ENCODE results near the gene FRYL. TPM values are rescaled to one million over a fixed set of nuclear protein-coding genes. Genes with fewer than 3 reads are reported as not detected.

FRYL gene
- total and polyA plus RNA-seq, 2 experiments from 2014 or later, result 15.7 to 82.3 TPM

- Histone ChIP-seq H3K79me2 (peaks cover 32% of the 10 kb centered on the region), H3K27me3 (no peaks in the 10 kb centered on the region), H4K20me1 (ENCODE audit: insufficient read depth, poor library complexity, severe bottlenecking) (no peaks in the 10 kb centered on the region), H3K27ac (no peak overlapping the region), H3K4me1 (ENCODE audit: insufficient read depth) (no peaks in the 10 kb centered on the region), H3K36me3 (replicated peaks; ENCODE audit: insufficient read depth, low read depth) (no peaks in the 10 kb centered on the region), H2AFZ (no peak overlapping the region), H3K4me2 (no peak overlapping the region), H3K9me3 (ENCODE audit: low read depth) (no peaks in the 10 kb centered on the region), H3K9me2 (replicated peaks; ENCODE audit: insufficient read depth) (no peaks in the 10 kb centered on the region), H3K4me3 (no peak overlapping the region)
- WGBS (ENCODE audit: low lambda C conversion rate, missing lambda C conversion rate), result 100% methylated on average over 1 of the region's 1 CpG
- TF ChIP-seq, protein P1, sequence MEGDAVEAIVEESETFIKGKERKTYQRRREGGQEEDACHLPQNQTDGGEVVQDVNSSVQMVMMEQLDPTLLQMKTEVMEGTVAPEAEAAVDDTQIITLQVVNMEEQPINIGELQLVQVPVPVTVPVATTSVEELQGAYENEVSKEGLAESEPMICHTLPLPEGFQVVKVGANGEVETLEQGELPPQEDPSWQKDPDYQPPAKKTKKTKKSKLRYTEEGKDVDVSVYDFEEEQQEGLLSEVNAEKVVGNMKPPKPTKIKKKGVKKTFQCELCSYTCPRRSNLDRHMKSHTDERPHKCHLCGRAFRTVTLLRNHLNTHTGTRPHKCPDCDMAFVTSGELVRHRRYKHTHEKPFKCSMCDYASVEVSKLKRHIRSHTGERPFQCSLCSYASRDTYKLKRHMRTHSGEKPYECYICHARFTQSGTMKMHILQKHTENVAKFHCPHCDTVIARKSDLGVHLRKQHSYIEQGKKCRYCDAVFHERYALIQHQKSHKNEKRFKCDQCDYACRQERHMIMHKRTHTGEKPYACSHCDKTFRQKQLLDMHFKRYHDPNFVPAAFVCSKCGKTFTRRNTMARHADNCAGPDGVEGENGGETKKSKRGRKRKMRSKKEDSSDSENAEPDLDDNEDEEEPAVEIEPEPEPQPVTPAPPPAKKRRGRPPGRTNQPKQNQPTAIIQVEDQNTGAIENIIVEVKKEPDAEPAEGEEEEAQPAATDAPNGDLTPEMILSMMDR (IDR thresholded peaks at IDR 0.05; ENCODE audit: poor library complexity), result no peak
- TF ChIP-seq EZH2 (IDR thresholded peaks at IDR 0.05; ENCODE audit: borderline replicate concordance), result no peak
- no peak for TF ChIP-seq EZH2phosphoT487 (IDR thresholded peaks at IDR 0.05; ENCODE audit: low read depth, severe bottlenecking, unreplicated experiment)
- DNase-seq (ENCODE audit: low spot score), result no peak
Measured at GRCh38 chr4:48633657-48634056, 146.4 kb downstream of the FRYL start.

GRCh38 chr4:48629458-48629857 is 150.6 kb downstream of the FRYL start:
- no peaks in the 10 kb centered on the region for H3K36me3 ChIP-seq (replicated peaks; ENCODE audit: insufficient read depth, low read depth)
- no peaks in the 10 kb centered on the region for H3K9me2 ChIP-seq (replicated peaks; ENCODE audit: insufficient read depth)
- H3K4me2 ChIP-seq, result no peak overlapping the region
- TF ChIP-seq, protein P1 (IDR thresholded peaks at IDR 0.05; ENCODE audit: poor library complexity), result no peak
- TF ChIP-seq EZH2 (IDR thresholded peaks at IDR 0.05; ENCODE audit: borderline replicate concordance), result no peak
- no peak for TF ChIP-seq EZH2phosphoT487 (IDR thresholded peaks at IDR 0.05; ENCODE audit: low read depth, severe bottlenecking, unreplicated experiment)
- WGBS (ENCODE audit: low lambda C conversion rate, missing lambda C conversion rate), result 95% methylated on average over 2 of the region's 2 CpGs
- H2AFZ ChIP-seq, result no peak overlapping the region
- no peaks in the 10 kb centered on the region for H3K9me3 ChIP-seq (ENCODE audit: low read depth)
- H3K27ac ChIP-seq, result no peak overlapping the region
- no peaks in the 10 kb centered on the region for H3K4me1 ChIP-seq (ENCODE audit: insufficient read depth)
- H3K27me3 ChIP-seq, result no peaks in the 10 kb centered on the region
- DNase-seq (ENCODE audit: low spot score), result no peak
- H3K4me3 ChIP-seq, result no peak overlapping the region
- H3K79me2 ChIP-seq, result peaks cover 8% of the 10 kb centered on the region
- H4K20me1 ChIP-seq (ENCODE audit: insufficient read depth, poor library complexity, severe bottlenecking), result no peaks in the 10 kb centered on the region

DNA sequence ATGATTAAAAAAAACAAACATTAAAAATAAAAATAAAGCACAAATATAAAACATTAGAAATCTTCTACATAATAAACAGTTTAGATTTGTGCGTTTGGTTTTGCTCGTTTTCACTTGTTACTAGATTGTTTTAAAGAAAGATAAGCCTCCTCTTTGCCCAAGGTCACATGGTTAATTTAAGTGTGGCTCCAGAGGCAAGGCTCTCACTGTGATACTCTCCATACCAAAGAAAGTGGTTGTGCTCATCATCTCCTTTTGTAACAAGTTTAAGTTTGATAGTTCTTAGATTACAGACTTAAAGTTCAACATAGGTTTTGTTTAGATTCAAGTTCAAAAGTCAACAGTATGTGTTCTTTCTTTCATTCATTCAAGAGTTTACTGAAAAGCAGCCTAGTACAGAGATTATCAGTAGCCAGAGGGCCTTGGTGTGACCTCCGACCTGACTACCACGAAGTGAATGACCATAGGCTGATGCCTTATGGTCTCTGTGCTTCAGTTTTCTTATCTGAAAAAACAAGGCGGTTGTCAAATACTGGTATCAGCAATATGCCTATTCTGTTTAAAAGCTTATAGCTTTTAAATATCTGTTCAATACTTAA is 156.8 kb downstream of the FRYL start:
- no peak overlapping the region for H3K27ac ChIP-seq
- 32% methylated on average over 5 of the region's 5 CpGs for WGBS (ENCODE audit: low lambda C conversion rate, missing lambda C conversion rate)
- no peaks in the 10 kb centered on the region for H3K4me1 ChIP-seq (ENCODE audit: insufficient read depth)
- no peaks in the 10 kb centered on the region for H3K9me3 ChIP-seq (ENCODE audit: low read depth)
- no peak overlapping the region for H3K4me3 ChIP-seq
- H2AFZ ChIP-seq, result no peak overlapping the region
- DNase-seq (ENCODE audit: low spot score), result no peak
- no peaks in the 10 kb centered on the region for H3K36me3 ChIP-seq (replicated peaks; ENCODE audit: insufficient read depth, low read depth)
- no peaks in the 10 kb centered on the region for H4K20me1 ChIP-seq (ENCODE audit: insufficient read depth, poor library complexity, severe bottlenecking)
- peaks cover 4% of the 10 kb centered on the region for H3K79me2 ChIP-seq
- no peak overlapping the region for H3K4me2 ChIP-seq
- TF ChIP-seq EZH2phosphoT487 (IDR thresholded peaks at IDR 0.05; ENCODE audit: low read depth, severe bottlenecking, unreplicated experiment), result no peak
- TF ChIP-seq EZH2 (IDR thresholded peaks at IDR 0.05; ENCODE audit: borderline replicate concordance), result no peak
- TF ChIP-seq, protein P1 (IDR thresholded peaks at IDR 0.05; ENCODE audit: poor library complexity), result no peak
- H3K27me3 ChIP-seq, result no peaks in the 10 kb centered on the region
- no peaks in the 10 kb centered on the region for H3K9me2 ChIP-seq (replicated peaks; ENCODE audit: insufficient read depth)

All from hepatocyte (in vitro differentiated cells).